Activated naive CD4-positive, alpha-beta T cell treated with anti-CD3 and anti-CD28 coated beads, Interleukin-2, amount 50 U/mL, for 72 hours (primary cell): ENCODE data around the gene ATP6V0E1. TPM values are rescaled to one million over a fixed set of nuclear protein-coding genes. Genes with fewer than 3 reads are reported as not detected.
"Not testable (repeated sequence)": the region's sequence is repeated elsewhere in the genome, so short reads cannot be mapped to it uniquely, and the experiment has no call there.

ENCODE experiments used
- ATAC-seq, 2 donors: fragments of 150-1000 bp; cut with Tn5 transposase; 2 replicates each; pipeline ENCODE4 v1.10.0; 2021; ENCODE audit warnings: mild to moderate bottlenecking in 2 of 2, moderate library complexity in 2 of 2
- DNase-seq, 2 donors: peaks; one replicate each; pipeline ENCODE4 v3.0.0; 2021 to 2022; ENCODE audit warnings: low spot score in 2 of 2
- H3K27ac Mint-ChIP-seq, 2 donors: one replicate each; pipeline ENCODE4 v1.8.0; 2022; ENCODE audit warnings: mild to moderate bottlenecking in 2 of 2, mixed read lengths in 2 of 2
- H3K36me3 Mint-ChIP-seq, 2 donors: one replicate each; pipeline ENCODE4 v1.8.0; 2022; ENCODE audit warnings: mixed read lengths in 2 of 2
- H3K9me3 Mint-ChIP-seq, 2 donors: one replicate each; pipeline ENCODE4 v1.8.0; 2022; ENCODE audit warnings: mixed read lengths in 2 of 2
- total RNA-seq, 2 donors: library from RNA; stranded (reverse); gene quantifications; one replicate each; pipeline ENCODE4 v1.2.3, GENCODE V29; 2022

Gene ATP6V0E1
- total RNA-seq, 2 donors from 2014 or later, result 84.7 to 88.3 TPM

DNA sequence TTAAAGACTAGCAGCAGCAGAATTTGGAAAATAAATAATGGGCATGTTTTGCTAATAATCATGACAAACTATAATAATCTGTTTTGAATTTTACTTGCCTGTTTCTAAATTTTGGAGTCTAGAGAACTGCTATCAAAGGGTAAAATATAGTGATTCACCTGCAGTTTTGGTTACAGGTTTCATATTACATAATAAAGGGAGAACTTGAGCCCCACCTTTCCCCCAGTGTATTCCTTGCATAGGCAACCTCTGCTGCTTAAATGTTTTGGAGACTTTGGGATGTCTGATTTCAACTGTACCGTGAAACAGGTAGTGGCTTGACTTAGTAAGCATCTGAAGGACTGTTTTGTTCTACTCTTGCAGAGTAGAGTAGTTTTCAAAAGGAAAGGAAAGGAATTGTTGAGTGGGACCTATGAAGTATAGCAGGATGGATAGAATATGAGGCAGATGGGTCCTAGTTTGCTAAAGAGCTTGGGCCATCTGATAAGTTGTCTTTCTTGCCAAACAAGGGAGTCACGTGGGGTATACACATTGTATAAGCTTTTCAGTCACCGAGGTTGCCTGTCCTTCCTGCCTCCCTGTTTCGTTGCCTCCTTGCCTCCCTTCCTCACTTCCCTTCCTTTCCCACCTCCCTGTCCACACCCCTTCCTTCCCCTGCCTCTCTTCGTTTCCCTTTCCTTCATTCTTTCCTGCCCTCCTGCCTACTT lies 91.7 kb downstream of the ATP6V0E1 start:
- no peaks in the 10 kb centered on the region for H3K36me3 Mint-ChIP-seq
- DNase-seq (no peak), ATAC-seq (no peak)
- peak overlapping the region in 1 of 2 donors; percentile 72 for H3K27ac Mint-ChIP-seq
- no peaks in the 10 kb centered on the region for H3K9me3 Mint-ChIP-seq

DNA sequence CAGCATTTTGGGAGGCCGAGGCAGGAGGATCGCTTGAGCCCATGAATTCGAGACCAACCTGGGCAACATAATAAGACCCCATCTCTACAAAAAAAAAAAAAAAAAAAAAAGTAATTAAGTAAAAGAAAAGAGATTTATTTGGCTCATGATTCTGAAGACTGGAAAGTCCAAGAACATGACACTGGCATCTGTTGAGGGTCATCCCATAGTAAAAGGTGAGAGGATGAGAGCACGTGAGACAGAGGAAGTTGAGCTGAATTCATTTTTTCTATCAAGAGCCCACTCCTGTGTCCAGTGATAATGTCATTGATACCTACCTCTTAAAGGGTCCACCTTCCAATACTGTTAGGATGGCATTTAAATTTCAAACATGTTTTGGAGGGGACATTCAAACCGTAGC lies 92.4 kb downstream of the ATP6V0E1 start:
- no peaks in the 10 kb centered on the region for H3K36me3 Mint-ChIP-seq
- H3K27ac Mint-ChIP-seq, result no peak overlapping the region
- DNase-seq (no peak), ATAC-seq (no peak)
- H3K9me3 Mint-ChIP-seq, result no peaks in the 10 kb centered on the region

DNA sequence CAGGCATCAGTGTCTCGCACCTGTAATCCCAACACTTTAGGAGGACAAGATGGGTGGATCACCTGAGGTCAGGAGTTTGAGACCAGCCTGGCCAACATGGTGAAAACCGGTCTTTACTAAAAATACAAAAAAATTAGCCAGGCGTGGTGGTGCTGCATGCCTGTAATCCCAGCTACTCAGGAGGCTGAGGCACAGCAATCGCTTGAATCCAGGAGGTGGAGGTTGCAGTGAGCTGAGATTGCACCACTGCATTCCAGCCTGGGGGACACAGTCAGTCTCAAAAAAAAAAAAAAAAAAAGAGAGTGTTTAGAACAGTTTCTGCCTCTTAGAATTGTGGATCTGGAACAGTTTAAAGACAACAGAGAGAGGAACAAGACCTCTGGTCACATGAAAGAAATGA lies 92.9 kb downstream of the ATP6V0E1 start:
- ATAC-seq, H3K9me3 Mint-ChIP-seq, H3K27ac Mint-ChIP-seq, H3K36me3 Mint-ChIP-seq, DNase-seq: not testable (repeated sequence)

DNA sequence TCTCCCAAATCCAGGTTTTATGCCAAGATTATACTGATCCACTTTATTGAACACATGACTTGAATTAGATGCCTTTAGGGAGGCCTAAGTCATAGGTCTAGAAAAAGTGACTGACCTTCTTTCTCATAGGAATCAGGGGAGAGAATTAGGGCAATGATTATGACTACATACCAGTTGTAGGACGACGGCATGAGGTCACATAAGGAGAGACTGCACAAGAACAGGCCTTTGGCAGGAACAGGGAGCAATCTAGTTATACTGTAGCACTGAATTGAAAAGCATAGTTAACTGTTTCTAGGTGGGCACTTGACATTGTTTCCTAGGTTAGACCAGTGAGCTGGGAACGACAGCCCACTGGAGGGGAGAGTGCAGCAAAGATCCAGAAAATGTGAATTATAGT lies 95.3 kb downstream of the ATP6V0E1 start:
- H3K9me3 Mint-ChIP-seq, result no peaks in the 10 kb centered on the region
- H3K36me3 Mint-ChIP-seq, result no peaks in the 10 kb centered on the region
- no peak for DNase-seq
- H3K27ac Mint-ChIP-seq, result no peak overlapping the region
- ATAC-seq, result no peak

Other genes with a start within 250 kb of the ATP6V0E1 start
- 10 to 100 TPM; 12.0 to 17.6 TPM for gene DUSP1, start 212.6 kb upstream of the ATP6V0E1 start, total RNA-seq
- gene ERGIC1, start 149.5 kb upstream of the ATP6V0E1 start, total RNA-seq, result 10 to 100 TPM; 37.0 to 52.9 TPM
- gene RPL26L1, start 24.3 kb upstream of the ATP6V0E1 start, total RNA-seq, result 10 to 100 TPM; 53.5 to 61.6 TPM
- 10 to 100 TPM; 12.7 to 39.6 TPM for gene CREBRF, start 72.6 kb downstream of the ATP6V0E1 start, total RNA-seq
- gene BNIP1, start 160.8 kb downstream of the ATP6V0E1 start, total RNA-seq, result 10 to 100 TPM; 19.1 to 31.4 TPM